HG03060 (cell line): Measurements from ENCODE around the gene GPBP1L1.
"Not testable (repeated sequence)": the region's sequence is repeated elsewhere in the genome, so short reads cannot be mapped to it uniquely, and the experiment has no call there.

Experiments
- ATAC-seq: cut with Tn5 transposase; IDR thresholded peaks from one replicate; pipeline ENCODE4 v1.9.1; 2021; ENCODE audit warnings: low read depth, moderate number of reproducible peaks; ENCODE audit not compliant: unreplicated experiment

GPBP1L1 gene

GRCh38 chr1:45684402-45684801 is 1.9 kb downstream of the GPBP1L1 start:
- ATAC-seq = no peak

- ATAC-seq = no peak
These were observed 3.4 kb downstream of the GPBP1L1 start for GRCh38 chr1:45682942-45683341.

GRCh38 chr1:45679123-45679522 is 7.2 kb downstream of the GPBP1L1 start:
- ATAC-seq = no peak

GRCh38 chr1:45678489-45678888 is 7.8 kb downstream of the GPBP1L1 start:
- ATAC-seq = no peak

GRCh38 chr1:45677751-45678245 is 8.5 kb downstream of the GPBP1L1 start:
- ATAC-seq = no peak

GRCh38 chr1:45676553-45676952 is 9.8 kb downstream of the GPBP1L1 start:
- ATAC-seq = not testable (repeated sequence)

GRCh38 chr1:45674478-45674877 is 11.9 kb downstream of the GPBP1L1 start:
- no peak for ATAC-seq

- no peak for ATAC-seq
These were observed 12.4 kb downstream of the GPBP1L1 start for GRCh38 chr1:45673956-45674355.

GRCh38 chr1:45669859-45670655 is 16.3 kb downstream of the GPBP1L1 start:
- no peak for ATAC-seq

GRCh38 chr1:45669379-45669778 is 17.0 kb downstream of the GPBP1L1 start:
- no peak for ATAC-seq

- ATAC-seq = no peak
These were observed 17.8 kb downstream of the GPBP1L1 start for GRCh38 chr1:45668526-45668925.

GRCh38 chr1:45667321-45668111 is 18.8 kb downstream of the GPBP1L1 start:
- ATAC-seq = no peak

GRCh38 chr1:45666836-45667235 is 19.5 kb downstream of the GPBP1L1 start:
- ATAC-seq = no peak

GRCh38 chr1:45660336-45660735 is 26.0 kb downstream of the GPBP1L1 start:
- ATAC-seq = no peak

GRCh38 chr1:45659222-45659621 is 27.1 kb downstream of the GPBP1L1 start:
- no peak for ATAC-seq

- no peak for ATAC-seq
These were observed 28.2 kb downstream of the GPBP1L1 start for GRCh38 chr1:45658171-45658570.

- ATAC-seq = no peak
These were observed 29.6 kb downstream of the GPBP1L1 start for GRCh38 chr1:45656573-45657226.

GRCh38 chr1:45654540-45655280 is 31.6 kb downstream of the GPBP1L1 start:
- no peak for ATAC-seq

- no peak for ATAC-seq
These were observed 38.9 kb downstream of the GPBP1L1 start for GRCh38 chr1:45647248-45648021.

- no peak for ATAC-seq
These were observed 41.7 kb downstream of the GPBP1L1 start for GRCh38 chr1:45644661-45645060.
